ENCODE measurements around the gene ADTRP.

Gene ADTRP

DNA sequence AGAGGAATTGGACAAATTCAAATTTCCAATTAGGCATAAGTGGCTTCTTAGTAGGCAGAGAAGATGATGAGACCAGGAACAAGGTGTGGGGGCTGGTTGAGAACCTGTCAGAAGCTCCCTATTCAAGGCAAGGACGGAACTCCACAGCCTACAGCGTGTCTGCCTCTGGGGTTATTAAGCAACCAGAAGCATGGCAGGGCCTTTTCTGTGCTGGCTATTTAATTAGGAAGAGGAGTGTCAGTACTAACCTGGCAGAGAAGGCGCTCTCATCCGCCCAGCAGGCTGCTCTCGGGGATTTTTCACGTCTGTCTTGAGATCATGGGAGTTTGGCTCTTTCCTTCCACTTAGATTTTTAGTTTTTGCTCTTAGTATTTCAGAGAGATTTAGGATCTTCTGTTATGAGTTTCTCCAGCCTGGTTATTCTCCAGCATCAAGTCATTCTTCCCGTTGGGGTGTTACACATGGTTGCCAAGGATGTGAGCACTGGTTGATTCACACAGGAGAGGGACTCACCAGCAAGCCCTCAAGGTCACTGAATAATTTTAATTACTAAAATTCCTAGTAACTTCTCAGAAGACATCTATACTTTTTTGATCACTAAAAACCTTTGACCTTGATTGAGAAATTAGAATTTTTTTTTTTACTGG lies 23.9 kb downstream of the ADTRP start:
- DNase-seq: no peak

DNA sequence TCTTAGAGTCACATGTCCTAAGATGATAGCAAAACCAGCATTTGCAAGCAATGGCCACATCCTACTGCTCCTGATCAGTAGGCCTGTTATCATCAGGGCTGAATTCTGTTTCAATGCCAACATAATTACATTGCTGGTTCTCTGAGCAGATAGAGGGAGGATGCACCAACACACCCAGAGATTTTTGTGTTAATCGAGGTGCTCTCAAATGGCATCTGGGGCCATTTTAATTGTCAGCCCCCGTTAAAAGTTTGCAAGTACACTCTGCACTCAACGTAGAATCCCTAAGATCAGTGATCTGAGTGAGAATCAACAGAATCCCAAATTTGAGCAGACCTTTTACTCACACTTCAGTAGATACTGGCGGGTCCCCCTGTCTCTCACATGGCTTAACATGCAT lies 24.8 kb downstream of the ADTRP start:
- DNase-seq: no peak

- no peak for DNase-seq
These were observed 26.2 kb downstream of the ADTRP start for GRCh38 chr6:11752360-11752759.

DNA sequence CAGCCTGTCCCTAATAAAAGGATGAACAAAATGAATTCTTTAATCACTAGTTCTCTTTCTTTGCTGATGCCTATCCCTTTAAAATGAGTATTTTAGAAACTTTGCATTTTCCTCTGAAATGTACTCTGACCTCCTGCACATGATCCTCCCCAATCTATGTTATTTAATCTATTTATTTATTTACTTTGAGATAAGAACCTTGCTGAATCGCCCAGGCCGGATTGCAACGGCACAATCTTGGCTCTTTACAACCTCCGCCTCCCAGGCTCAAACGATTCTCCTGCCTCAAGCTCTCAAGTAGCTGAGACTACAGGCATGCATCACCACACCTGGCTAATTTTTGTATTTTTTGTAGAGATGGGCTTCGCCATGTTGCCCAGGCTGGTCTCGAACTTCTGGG lies 27.9 kb downstream of the ADTRP start:
- no peak for DNase-seq

DNA sequence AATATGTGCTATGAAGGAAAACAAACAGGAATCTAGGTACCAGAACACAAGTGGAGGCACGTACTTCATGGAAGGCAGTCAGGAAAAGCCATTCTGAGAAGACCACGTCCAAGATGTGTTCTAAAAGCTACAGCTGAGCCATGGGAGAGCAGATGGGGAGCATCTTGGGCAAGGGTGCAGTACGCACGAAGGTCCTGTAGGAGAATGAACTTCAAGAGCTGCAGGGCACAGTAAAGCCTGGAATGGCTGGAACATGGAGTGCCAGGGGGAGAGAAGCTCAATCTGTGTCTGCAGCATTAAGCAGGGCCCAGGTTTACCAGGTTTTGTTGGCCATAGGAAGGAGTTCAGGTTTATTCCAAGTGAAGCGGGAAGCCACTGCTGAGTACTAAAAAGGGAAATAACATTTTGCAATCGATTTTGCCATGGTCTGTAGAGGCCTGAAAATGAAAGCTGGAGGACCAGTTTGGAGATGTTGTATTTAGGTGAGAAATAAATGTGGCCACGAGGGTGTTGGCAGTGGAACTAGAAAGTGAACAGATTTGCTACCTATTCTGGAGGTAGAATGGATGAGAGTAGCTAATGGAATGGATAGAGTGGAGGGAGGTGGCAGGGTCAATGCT lies 29.9 kb downstream of the ADTRP start:
- DNase-seq: no peak

GRCh38 chr6:11747021-11747420 lies 31.6 kb downstream of the ADTRP start:
- no peak for DNase-seq

DNA sequence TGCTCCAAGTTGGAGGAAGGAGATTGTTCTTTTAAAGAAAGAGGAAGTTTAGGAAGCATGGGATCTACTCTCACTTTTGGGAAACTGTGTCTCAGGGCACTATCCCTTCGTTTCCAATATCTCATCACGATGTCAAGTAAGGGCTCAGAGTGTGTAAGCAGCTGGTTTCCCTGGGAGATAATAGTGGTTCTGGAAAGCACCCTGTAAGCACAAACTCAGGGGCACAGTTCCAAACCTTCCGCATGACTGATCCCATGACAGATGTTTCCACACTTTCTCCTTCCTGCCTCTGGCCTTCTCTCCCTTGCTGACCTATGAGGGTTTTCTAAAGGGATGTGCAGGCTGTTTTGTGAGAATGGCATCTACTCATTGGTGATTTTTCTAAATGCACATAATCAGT lies 33.9 kb downstream of the ADTRP start:
- DNase-seq: no peak

DNA sequence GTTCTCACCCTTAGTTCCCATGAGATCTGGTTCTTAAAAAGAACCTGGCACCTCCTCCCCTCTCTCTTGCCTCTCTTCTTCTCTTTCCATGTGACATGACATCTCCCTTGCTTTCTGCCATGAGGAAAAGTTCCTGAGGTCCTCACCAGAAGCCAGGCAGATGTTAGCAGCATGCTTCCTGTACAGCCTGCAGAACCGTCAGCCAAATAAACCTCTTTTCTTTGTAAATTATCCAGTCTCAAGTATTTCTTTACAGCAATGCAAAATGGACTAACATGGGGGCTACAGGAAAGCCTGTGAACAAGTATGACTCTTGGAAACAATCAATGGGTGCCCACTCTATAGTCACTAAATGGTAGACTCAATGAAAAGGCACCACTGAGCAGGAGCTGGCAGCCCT lies 34.5 kb downstream of the ADTRP start:
- DNase-seq: no peak

- no peak for DNase-seq
These were observed 37.7 kb downstream of the ADTRP start for GRCh38 chr6:11740875-11741274.

DNA sequence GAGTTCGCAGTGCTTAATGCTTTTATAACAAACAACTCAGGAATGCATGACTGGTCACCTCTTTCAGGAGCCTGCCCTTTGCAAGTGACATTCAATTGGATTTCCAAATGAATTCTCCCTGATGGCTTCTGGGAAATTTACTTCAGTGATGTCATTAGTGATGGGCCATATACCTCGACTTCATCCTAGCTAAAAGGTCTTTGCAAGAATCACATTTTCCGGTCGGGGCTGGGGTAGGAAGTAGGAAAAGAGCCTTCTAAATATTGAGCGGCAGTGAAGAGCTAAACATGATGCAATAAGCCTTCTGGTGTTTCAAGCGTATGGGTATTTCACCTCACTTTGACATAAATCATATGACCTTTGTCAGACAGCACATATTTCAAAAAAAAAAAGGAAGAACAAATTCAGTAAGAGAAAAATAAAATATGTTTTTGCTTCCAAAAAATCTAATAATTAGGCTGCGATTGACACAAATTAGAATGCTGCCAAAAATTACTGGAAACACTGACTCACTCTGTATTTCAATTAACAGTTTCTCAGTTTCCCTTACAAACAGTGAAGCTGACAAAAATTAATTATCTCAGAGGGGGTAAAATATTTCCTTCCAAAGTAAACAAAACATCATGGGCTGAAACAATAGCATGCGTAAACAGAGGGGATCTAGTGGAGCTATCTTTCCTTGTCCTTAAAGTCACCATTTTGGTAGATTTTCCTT lies 39.8 kb downstream of the ADTRP start:
- no peak for DNase-seq

GRCh38 chr6:11738234-11738633 lies 40.4 kb downstream of the ADTRP start:
- DNase-seq: no peak

DNA sequence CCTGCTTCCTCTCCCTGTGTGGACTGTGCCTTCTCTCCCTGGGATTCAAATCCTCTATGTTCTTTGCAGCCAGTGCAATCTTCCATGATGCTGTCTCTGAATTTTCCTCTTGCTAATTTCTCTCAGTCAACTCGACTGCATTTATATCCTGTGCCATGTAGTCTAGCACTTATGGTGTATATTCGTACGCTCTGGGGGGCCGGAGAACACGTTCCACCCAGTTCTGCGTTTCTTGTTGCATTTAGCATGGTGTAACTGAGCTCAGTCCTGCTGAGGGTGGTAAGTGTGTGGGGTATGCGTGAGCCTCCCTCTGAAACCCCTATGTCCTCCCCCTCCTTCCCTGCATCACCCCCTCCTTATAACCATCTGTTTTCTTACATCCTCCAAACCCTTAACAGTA lies 42.0 kb downstream of the ADTRP start:
- DNase-seq: no peak

DNA sequence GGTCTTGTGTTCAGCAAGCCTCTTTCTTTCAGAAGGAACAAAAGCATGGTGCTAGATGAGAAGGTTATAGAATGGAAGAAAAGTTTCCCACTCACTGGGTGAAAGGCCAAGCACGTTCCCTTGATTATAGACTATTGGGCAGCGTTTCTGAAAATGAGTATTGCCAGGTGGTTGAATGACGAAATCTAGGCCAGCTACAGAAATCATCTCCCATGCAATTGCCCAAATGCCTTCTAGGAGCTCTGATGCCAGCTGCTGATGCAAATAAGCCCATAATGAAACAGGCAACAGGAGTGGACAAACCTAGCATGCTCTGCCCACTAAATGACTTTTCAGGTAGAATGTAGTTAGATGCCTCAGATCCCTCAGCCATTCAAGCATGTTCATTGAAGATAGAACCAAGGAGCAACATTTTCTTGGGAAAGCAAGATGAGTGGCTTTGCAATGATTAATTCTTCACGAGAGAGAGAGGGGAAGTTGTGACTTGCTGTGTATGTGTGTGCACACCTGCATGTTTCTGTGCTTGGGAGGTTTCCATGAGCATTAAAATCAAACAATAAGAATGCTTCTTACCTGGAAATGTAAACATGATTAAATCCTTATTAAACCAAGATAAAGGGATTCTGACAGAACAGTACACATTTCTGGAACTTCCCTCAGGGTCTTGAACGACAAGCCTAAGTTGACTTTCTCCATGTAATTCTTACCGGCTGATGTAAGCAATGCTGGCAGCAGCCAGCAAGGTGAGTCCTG lies 43.6 kb downstream of the ADTRP start:
- no peak for DNase-seq

- DNase-seq: no peak
These were observed 46.5 kb downstream of the ADTRP start for GRCh38 chr6:11732036-11732631.

DNA sequence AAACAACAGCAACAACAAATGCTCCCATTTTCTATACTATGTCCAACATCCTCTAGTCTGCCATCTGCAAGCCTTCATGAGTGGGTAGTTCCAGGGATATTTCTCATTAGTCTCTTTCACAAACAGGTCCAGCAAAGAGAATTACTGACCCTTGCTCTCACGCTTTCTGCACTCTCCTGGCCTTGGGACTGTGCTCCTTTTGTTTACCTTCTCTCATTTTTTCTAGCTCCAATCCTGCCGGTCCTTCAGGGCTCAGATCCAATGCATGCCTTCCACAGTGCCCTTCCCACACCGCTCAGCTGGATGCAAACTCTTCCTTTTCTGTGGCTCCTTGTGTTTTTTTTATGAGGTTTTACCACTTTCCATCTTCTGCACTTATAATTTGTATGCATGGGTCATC lies 47.2 kb downstream of the ADTRP start:
- no peak for DNase-seq

- no peak for DNase-seq
These were observed 48.0 kb downstream of the ADTRP start for GRCh38 chr6:11730641-11731040.

- no peak for DNase-seq
These were observed 49.5 kb downstream of the ADTRP start for GRCh38 chr6:11729076-11729475.

- no peak for DNase-seq
These were observed 50.3 kb downstream of the ADTRP start for GRCh38 chr6:11727998-11728961.

DNA sequence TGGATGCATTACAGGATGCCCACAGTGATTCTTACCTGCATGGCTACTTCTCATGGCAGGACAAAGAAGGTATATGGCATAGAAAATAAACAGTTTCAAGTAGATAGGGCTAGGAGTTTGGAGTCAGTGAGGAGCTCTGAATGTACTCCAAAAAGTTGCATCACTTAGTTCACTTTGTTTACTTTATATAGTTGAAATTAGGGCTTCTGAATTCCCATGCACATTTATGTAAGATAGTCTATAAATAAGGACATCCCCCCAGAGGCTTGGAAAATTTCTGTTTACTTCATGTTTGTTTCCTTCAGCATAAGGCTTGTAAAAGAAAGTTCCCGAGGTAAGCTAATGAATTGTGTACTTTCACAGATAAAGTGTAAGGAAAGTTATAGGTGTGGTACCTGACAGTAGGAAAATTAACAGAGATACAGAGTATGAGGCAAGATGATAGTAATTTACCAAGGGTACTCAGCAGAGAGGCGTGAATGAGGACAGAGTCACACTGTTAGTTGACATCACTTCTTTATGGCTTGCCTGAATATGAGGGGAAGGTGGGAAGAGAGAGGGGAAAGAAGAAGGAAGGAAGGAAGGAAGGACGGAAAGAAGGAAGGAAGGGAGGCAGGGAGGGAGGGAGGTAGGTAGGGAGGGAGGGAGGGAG lies 51.1 kb downstream of the ADTRP start:
- DNase-seq: no peak

DNA sequence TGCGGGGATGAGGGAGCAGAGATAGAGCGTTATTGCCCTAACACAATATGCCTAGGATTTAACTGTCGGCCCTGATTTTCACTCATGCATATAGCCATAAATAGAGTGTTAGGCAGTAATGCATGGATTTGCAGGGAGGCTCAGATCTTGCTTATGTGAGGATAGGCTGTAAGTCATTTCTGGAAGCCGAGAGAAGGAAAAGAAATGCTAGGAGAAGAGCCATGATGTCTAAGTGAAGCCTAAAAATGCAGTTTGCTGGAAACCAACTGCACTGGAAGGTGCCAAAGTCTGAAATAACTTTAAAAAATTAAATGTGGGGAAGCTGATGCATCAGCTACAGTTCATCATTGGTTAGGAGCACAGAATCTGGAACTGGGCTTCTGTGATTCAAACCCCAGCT lies 54.3 kb downstream of the ADTRP start:
- no peak for DNase-seq

GRCh38 chr6:11722805-11723631 lies 55.6 kb downstream of the ADTRP start:
- DNase-seq: no peak
